ENCODE measurements around the gene CSK. TPM values are rescaled to one million over a fixed set of nuclear protein-coding genes. Genes with fewer than 3 reads are reported as not detected.

CSK gene
- total and polyA plus RNA-seq, 2 of the 8 experiments (the other 6 are each of a cell fraction or from before 2014, with no cell fraction given): 13.7 to 50.2 TPM

DNA sequence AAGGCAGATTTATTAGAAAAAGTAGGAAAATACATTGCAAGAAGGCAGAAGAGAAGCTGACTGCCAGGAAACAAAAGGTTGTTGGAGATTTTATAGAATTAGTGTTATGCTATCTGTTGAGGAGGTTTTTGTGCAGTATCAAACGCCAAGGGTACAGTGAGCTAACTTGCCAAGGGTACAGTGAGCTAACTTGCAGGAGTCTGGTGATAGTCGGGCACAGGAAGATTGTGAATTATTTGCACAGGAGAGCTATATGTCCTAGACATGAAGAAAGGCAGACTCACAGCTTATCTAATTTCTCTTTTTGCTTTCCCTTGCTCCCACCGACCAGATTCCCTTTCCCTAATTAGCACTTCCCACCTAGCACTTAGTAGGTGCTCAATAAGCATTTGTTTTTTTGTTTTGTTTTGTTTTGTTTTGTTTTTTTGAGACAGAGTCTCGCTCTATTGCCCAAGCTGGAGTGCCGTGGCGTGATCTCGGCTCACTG, 2.7 kb upstream of the CSK start (continued):
- TF ChIP-seq TBP (IDR thresholded peaks at IDR 0.05; ENCODE audit: low read depth, low read length) (no peak), EZH2 (IDR thresholded peaks at IDR 0.05; ENCODE audit: low read depth, low read length, severe bottlenecking) (no peak), EP300 (IDR thresholded peaks at IDR 0.05; ENCODE audit: borderline replicate concordance in 1 of 2, low read depth in 2 of 2, low read length in 2 of 2) (no peak), CBX8 (IDR thresholded peaks at IDR 0.05; ENCODE audit: borderline replicate concordance, low read depth, low read length) (no peak)
